ENCODE results near the gene GYG2. TPM values are rescaled to one million over a fixed set of nuclear protein-coding genes. Genes with fewer than 3 reads are reported as not detected.

Gene GYG2
- polyA plus RNA-seq, 1 donor from 2014 or later = 6.3 TPM

DNA sequence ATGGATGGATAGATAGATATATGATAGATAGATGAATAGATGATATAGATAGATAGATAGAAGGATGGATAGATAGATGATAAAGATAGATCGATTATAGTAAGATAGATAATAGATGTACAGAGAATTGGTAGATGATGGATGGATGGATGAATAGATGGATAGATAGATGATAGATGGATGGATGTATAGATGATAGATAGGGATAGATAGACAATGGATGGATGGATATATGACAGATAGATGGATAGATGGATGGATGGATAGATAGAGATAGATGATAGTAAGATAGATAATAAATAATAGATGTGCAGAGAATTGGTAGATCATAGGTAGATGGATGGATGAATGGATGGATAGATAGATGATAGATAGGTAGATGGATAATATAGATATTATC lies 12.2 kb downstream of the GYG2 start:
- H3K27me3 ChIP-seq (ENCODE audit: insufficient read depth, low read depth, low read length) = no peaks in the 10 kb centered on the region
- H3K9me3 ChIP-seq (ENCODE audit: low read length) = no peaks in the 10 kb centered on the region
- TF ChIP-seq EP300 (conservative IDR thresholded peaks at IDR 0.05; ENCODE audit: poor library complexity, severe bottlenecking) (no peak), RAD21 (conservative IDR thresholded peaks at IDR 0.05) (no peak), MXI1 (conservative IDR thresholded peaks at IDR 0.05; ENCODE audit: poor library complexity, severe bottlenecking) (no peak), TAF1 (IDR thresholded peaks at IDR 0.05; ENCODE audit: low read depth) (no peak), SMC3 (conservative IDR thresholded peaks at IDR 0.05; ENCODE audit: poor library complexity) (no peak), POLR2AphosphoS5 (IDR thresholded peaks at IDR 0.05) (no peak), EZH2 (IDR thresholded peaks at IDR 0.05; ENCODE audit: borderline replicate concordance, insufficient read depth, low read length, poor library complexity, severe bottlenecking) (no peak), CTCF (IDR thresholded peaks at IDR 0.05; ENCODE audit: poor library complexity, severe bottlenecking) (no peak), REST (IDR thresholded peaks at IDR 0.05; ENCODE audit: borderline replicate concordance) (no peak)
- no peak overlapping the region for H3K4me3 ChIP-seq (ENCODE audit: low read length)
- no peaks in the 10 kb centered on the region for H4K20me1 ChIP-seq (ENCODE audit: insufficient read depth)
- H3F3A ChIP-seq (ENCODE audit: insufficient read depth, low read length, poor library complexity, severe bottlenecking) = no peaks in the 10 kb centered on the region
- H3K9ac ChIP-seq (ENCODE audit: low read length) = no peak overlapping the region
- H3K9me2 ChIP-seq (ENCODE audit: insufficient read depth, low read length) = no peaks in the 10 kb centered on the region
- H3K36me3 ChIP-seq (ENCODE audit: insufficient read depth, low read length) = no peaks in the 10 kb centered on the region
- H3K79me2 ChIP-seq (replicated peaks; ENCODE audit: insufficient read depth, low read length) = no peaks in the 10 kb centered on the region
- no peak overlapping the region for H2AFZ ChIP-seq (ENCODE audit: low read depth, low read length)
- no peak overlapping the region for H3K27ac ChIP-seq (ENCODE audit: low read length)
- H3K4me2 ChIP-seq (ENCODE audit: low read length) = no peak overlapping the region

DNA sequence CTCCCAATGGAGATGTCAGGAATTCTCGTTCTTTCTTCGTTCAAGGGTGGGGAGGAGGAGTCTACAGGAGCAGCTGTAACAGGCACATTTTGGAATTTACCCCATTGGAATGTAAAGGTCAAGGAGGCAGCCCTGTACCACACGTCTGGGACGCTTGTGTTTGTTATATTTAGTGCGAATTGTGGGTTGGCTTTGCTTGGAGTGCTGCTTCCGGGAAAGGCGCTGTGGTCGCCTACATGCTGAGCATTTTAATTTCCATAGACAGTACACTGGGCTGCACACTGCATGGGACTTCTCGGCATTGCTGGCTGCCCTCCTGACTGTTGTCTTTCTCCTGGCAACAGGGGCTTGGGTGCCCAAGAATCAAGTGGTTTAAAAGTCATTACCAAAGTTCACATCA lies 12.8 kb downstream of the GYG2 start:
- Histone ChIP-seq H3K9me3 (ENCODE audit: low read length) (no peaks in the 10 kb centered on the region), H3K27me3 (ENCODE audit: insufficient read depth, low read depth, low read length) (no peaks in the 10 kb centered on the region), H3K4me3 (ENCODE audit: low read length) (no peak overlapping the region), H3K79me2 (replicated peaks; ENCODE audit: insufficient read depth, low read length) (no peaks in the 10 kb centered on the region), H4K20me1 (ENCODE audit: insufficient read depth) (no peaks in the 10 kb centered on the region), H3K9ac (ENCODE audit: low read length) (no peak overlapping the region), H2AFZ (ENCODE audit: low read depth, low read length) (no peak overlapping the region), H3F3A (ENCODE audit: insufficient read depth, low read length, poor library complexity, severe bottlenecking) (no peaks in the 10 kb centered on the region), H3K36me3 (ENCODE audit: insufficient read depth, low read length) (no peaks in the 10 kb centered on the region), H3K27ac (ENCODE audit: low read length) (no peak overlapping the region), H3K9me2 (ENCODE audit: insufficient read depth, low read length) (no peaks in the 10 kb centered on the region), H3K4me2 (ENCODE audit: low read length) (no peak overlapping the region)
- no peak for TF ChIP-seq TAF1 (IDR thresholded peaks at IDR 0.05; ENCODE audit: low read depth)
- no peak for TF ChIP-seq POLR2AphosphoS5 (IDR thresholded peaks at IDR 0.05)
- no peak for TF ChIP-seq MXI1 (conservative IDR thresholded peaks at IDR 0.05; ENCODE audit: poor library complexity, severe bottlenecking)
- no peak for TF ChIP-seq EP300 (conservative IDR thresholded peaks at IDR 0.05; ENCODE audit: poor library complexity, severe bottlenecking)
- no peak for TF ChIP-seq REST (IDR thresholded peaks at IDR 0.05; ENCODE audit: borderline replicate concordance)
- TF ChIP-seq EZH2 (IDR thresholded peaks at IDR 0.05; ENCODE audit: borderline replicate concordance, insufficient read depth, low read length, poor library complexity, severe bottlenecking) = no peak
- TF ChIP-seq CTCF (IDR thresholded peaks at IDR 0.05; ENCODE audit: poor library complexity, severe bottlenecking) = no peak
- no peak for TF ChIP-seq RAD21 (conservative IDR thresholded peaks at IDR 0.05)
- no peak for TF ChIP-seq SMC3 (conservative IDR thresholded peaks at IDR 0.05; ENCODE audit: poor library complexity)

All from neural cell (in vitro differentiated cells).